Nephron progenitor cell (in vitro differentiated cells): Measurements from ENCODE around the gene FAM3C.

Source experiments
- DNase-seq: peaks from one replicate; pipeline ENCODE4 v3.0.0; 2021
- H3K27ac Mint-ChIP-seq: 2 replicates; pipeline ENCODE4 v1.8.0; 2021; ENCODE audit warnings: mild to moderate bottlenecking, moderate library complexity, mixed read lengths
- H3K27me3 Mint-ChIP-seq: 2 replicates; pipeline ENCODE4 v1.8.0; 2021; ENCODE audit warnings: mild to moderate bottlenecking, low read depth, mixed read lengths; ENCODE audit not compliant: poor library complexity
- H3K36me3 Mint-ChIP-seq: 2 replicates; pipeline ENCODE4 v1.8.0; 2021; ENCODE audit warnings: low read depth, mixed read lengths
- H3K4me1 Mint-ChIP-seq: 2 replicates; pipeline ENCODE4 v1.8.0; 2021; ENCODE audit warnings: mixed read lengths
- H3K4me3 Mint-ChIP-seq: 2 replicates; pipeline ENCODE4 v1.8.0; 2021; ENCODE audit warnings: mild to moderate bottlenecking, moderate library complexity, mixed read lengths
- H3K9me3 Mint-ChIP-seq: 2 replicates; pipeline ENCODE4 v1.8.0; 2021; ENCODE audit warnings: mild to moderate bottlenecking, moderate library complexity, mixed read lengths
- TF ChIP-seq, protein P1 (sequence below): fragments of 200-600 bp; sonication (generic); IDR thresholded peaks from 2 replicates; pipeline ENCODE4 v1.5.0; 2021; ENCODE audit warnings: antibody characterized with exemption

The FAM3C gene

DNA sequence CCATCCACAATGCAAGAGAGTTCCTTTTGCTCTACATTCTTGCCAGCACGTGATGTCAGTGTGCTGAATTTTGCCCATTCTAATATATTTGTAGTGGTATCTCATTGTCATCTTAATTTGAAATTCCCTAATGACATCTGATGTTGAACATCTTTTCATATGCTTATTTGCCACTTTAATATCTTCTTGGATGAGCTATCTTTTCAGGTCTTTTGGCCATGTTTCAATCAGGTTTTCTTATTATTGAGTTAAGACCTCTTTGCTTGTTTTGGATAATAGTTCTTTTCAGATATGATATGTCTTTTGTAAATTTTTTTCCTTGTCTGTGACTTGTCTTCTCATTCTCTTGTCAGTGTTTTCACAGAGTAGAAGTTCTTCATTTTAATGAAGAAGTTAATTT lies 20.4 kb upstream of the FAM3C start:
- DNase-seq, result no peak
- TF ChIP-seq, protein P1, sequence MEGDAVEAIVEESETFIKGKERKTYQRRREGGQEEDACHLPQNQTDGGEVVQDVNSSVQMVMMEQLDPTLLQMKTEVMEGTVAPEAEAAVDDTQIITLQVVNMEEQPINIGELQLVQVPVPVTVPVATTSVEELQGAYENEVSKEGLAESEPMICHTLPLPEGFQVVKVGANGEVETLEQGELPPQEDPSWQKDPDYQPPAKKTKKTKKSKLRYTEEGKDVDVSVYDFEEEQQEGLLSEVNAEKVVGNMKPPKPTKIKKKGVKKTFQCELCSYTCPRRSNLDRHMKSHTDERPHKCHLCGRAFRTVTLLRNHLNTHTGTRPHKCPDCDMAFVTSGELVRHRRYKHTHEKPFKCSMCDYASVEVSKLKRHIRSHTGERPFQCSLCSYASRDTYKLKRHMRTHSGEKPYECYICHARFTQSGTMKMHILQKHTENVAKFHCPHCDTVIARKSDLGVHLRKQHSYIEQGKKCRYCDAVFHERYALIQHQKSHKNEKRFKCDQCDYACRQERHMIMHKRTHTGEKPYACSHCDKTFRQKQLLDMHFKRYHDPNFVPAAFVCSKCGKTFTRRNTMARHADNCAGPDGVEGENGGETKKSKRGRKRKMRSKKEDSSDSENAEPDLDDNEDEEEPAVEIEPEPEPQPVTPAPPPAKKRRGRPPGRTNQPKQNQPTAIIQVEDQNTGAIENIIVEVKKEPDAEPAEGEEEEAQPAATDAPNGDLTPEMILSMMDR, result no peak
- H3K36me3 Mint-ChIP-seq, result no peaks in the 10 kb centered on the region
- H3K27ac Mint-ChIP-seq, result no peak overlapping the region
- no peaks in the 10 kb centered on the region for H3K4me1 Mint-ChIP-seq
- H3K9me3 Mint-ChIP-seq, result peaks cover 6% of the 10 kb centered on the region
- H3K27me3 Mint-ChIP-seq, result peaks cover 6% of the 10 kb centered on the region
- no peak overlapping the region for H3K4me3 Mint-ChIP-seq

DNA sequence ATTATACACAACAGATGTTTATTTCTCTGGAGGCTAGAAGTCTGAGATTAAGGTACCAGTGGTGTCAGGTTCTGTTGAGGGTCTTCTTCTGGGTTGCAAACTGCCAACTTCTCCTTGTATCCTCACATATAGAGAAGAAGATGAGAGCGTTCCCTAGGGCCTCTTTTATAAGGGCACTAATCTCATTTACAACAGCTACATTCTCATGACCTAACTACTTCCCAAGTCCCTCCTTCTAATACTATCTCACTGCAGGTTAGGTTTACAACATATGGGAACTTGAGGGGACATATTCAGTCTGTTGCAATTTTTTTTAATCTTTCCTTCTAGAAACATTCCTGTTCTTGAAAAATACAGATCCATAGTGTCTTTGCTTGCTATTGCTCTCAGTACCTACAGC lies 18.3 kb upstream of the FAM3C start:
- Mint-ChIP-seq H3K9me3 (peaks cover 6% of the 10 kb centered on the region), H3K27ac (no peak overlapping the region), H3K4me3 (no peak overlapping the region), H3K27me3 (peaks cover 6% of the 10 kb centered on the region), H3K4me1 (no peaks in the 10 kb centered on the region), H3K36me3 (no peaks in the 10 kb centered on the region)
- no peak for DNase-seq
- TF ChIP-seq, protein P1, result no peak

GRCh38 chr7:121411597-121411979 lies 15.5 kb upstream of the FAM3C start:
- H3K36me3 Mint-ChIP-seq, result no peaks in the 10 kb centered on the region
- TF ChIP-seq, protein P1, result no peak
- H3K27me3 Mint-ChIP-seq, result peaks cover 10% of the 10 kb centered on the region
- no peak for DNase-seq
- H3K9me3 Mint-ChIP-seq, result peaks cover 6% of the 10 kb centered on the region
- H3K4me1 Mint-ChIP-seq, result peaks cover 9% of the 10 kb centered on the region
- H3K4me3 Mint-ChIP-seq, result no peak overlapping the region
- no peak overlapping the region for H3K27ac Mint-ChIP-seq

DNA sequence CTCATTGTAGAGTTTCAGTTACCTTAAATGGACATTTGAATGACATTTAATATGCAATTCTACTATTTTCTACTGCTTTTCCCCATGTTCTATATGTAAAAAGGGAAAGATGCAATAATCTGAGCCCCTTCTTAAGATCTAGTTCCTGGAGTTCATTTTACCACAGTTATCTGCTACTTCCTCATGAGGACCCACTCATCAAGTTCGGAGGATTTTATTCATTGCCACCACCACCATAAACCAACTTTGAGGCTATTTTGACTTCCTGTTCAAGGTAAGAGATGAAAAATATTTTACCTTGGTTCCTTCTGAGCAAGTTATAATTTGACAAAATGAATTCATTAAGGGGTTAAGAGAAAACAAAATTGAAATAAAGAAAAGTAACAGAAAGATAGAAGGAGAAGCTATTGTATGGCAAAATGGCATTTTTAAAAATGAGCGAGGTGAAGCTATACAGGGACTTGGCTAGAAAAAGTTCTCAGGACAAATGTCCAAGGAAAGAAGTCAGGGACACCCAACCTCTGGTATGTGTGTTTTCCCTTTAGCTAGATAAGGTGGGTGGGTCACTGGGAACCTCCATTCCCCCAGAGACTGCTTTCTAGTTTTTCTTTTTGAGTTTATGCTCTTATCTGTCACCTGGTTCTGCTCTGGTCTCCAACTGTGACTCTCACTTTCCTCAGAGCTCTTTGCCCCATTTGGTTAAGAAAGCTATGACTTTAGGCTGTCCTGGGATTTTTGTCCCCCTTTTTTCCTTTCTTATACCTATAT lies 14.9 kb upstream of the FAM3C start:
- Mint-ChIP-seq H3K36me3 (no peaks in the 10 kb centered on the region), H3K4me3 (no peak overlapping the region), H3K4me1 (peaks cover 13% of the 10 kb centered on the region), H3K27me3 (peaks cover 10% of the 10 kb centered on the region), H3K9me3 (peaks cover 6% of the 10 kb centered on the region), H3K27ac (no peak overlapping the region)
- DNase-seq, result no peak
- TF ChIP-seq, protein P1, result no peak

DNA sequence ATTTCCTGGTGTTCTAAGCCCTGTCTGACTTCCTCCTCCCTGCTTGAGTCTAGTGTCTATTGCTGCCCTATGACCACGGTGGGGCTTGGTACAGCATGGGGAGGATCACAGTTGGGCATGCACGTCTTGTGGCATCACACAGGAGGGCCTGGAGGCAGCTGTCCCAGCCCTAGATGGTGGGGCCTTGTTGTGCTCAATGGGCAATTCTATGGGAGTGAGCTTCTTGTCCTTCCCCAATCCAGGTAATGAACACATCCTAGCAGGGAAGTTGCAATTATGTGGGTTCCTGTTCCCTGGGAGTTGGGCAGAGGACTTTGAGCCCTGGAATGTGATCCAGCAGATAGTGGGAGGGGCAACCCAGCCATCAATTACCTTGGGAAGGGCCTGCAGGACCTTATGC lies 10.8 kb upstream of the FAM3C start:
- H3K36me3 Mint-ChIP-seq, result no peaks in the 10 kb centered on the region
- peaks cover 13% of the 10 kb centered on the region for H3K4me1 Mint-ChIP-seq
- peak; percentile 13 for DNase-seq
- H3K27me3 Mint-ChIP-seq, result peaks cover 6% of the 10 kb centered on the region
- no peak overlapping the region for H3K4me3 Mint-ChIP-seq
- no peaks in the 10 kb centered on the region for H3K9me3 Mint-ChIP-seq
- TF ChIP-seq, protein P1, result no peak
- no peak overlapping the region for H3K27ac Mint-ChIP-seq

GRCh38 chr7:121406461-121406860 lies 10.4 kb upstream of the FAM3C start:
- no peak for DNase-seq
- Mint-ChIP-seq H3K27me3 (peaks cover 4% of the 10 kb centered on the region), H3K4me1 (peaks cover 13% of the 10 kb centered on the region), H3K9me3 (no peaks in the 10 kb centered on the region), H3K27ac (peak overlapping the region; percentile 32), H3K4me3 (no peak overlapping the region), H3K36me3 (no peaks in the 10 kb centered on the region)
- TF ChIP-seq, protein P1, result no peak
